HG03565 (cell line): ENCODE data around the gene KLHL29.
A peak's percentile ranks its signal among the peaks of the same experiment; 100 is the strongest.
"Not testable (repeated sequence)": the region's sequence is repeated elsewhere in the genome, so short reads cannot be mapped to it uniquely, and the experiment has no call there.

Source experiments
- ATAC-seq: cut with Tn5 transposase; IDR thresholded peaks from one replicate; pipeline ENCODE4 v1.9.1; 2021; ENCODE audit warnings: mild to moderate bottlenecking, moderate library complexity; ENCODE audit not compliant: unreplicated experiment

Gene KLHL29

GRCh38 chr2:23384551-23385343 is at the start of gene KLHL29:
KLHL29 (plus strand) TSS chr2:23385179; CDS start chr2:23562197, 177,018 bp downstream.
- peak; percentile 56 for ATAC-seq

DNA sequence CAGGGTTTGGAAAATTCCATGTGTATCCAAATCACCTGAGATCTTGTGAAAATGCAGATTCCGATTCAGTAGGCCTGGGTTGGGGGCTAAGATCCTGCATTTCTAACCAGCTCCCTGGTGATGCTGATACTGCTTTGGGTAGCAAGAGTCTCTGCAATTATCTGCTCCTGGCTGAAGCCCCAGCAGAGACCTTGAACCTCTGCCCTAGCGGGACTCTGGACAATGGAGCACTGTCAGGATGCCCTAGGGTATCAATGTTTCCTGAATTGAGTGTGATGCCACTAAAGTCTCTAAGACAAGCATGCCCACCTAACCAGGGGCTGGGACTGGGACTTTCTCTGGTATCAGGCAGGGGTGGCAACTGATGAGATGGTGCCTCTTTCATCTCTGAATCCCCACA is 49.4 kb upstream of the KLHL29 start:
- no peak for ATAC-seq

- ATAC-seq: no peak
Measured at GRCh38 chr2:23342075-23342474, 42.9 kb upstream of the KLHL29 start.

GRCh38 chr2:23346029-23346428 is 39.0 kb upstream of the KLHL29 start:
- no peak for ATAC-seq

DNA sequence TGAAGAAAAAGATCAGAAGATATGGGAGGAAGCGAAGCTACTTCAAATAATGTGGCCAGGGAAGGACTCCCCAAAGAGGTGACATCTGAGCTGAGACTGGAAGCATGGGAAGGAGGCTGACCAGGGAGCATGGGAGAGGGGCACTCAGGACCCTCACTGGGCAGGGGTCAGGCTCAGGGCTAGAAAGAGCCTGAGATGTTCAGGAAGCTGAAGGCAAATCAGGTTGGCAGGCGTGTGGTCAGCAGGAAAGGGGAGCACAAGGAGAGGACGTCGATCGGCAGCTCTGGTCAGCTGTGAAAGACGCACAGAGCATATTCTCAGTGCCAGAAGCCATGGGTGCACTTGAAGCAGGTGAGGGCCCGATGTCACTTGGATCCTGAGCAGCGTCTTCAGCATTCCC is 38.2 kb upstream of the KLHL29 start:
- ATAC-seq: no peak

DNA sequence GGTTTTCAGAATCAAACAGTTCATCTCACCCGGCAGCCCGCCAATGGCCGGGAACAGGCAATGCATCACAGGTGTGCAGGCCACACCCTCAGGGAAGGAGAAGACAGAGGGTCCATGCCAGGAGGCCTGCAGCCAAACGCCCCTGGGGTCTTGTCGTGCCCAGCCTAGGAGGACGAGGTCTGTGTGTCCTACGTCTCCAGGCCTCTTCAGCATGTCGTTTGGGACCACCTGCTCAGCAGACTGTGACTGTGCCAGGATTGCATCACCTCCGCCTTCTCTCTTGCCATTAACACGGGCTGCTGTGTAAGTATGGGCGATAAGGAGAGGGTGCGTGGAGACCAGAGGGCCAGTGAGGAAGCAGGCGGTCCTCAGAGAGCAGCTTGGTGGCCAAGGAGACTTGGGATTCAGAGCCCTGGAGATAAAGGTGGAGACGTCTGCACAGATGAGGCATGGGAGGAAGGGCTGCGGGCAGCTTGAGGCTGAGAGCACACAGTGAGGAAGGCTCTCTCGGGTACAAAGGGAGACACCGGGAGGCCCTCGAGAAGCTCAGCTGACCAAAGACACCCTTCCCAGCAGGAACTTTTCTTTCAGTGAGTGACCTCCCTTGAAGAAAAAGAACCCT is 37.4 kb upstream of the KLHL29 start:
- ATAC-seq: no peak

GRCh38 chr2:23348093-23348481 is 36.9 kb upstream of the KLHL29 start:
- ATAC-seq: not testable (repeated sequence)

GRCh38 chr2:23349508-23349907 is 35.5 kb upstream of the KLHL29 start:
- ATAC-seq: no peak

- ATAC-seq: no peak
Measured at GRCh38 chr2:23350041-23350791, 34.8 kb upstream of the KLHL29 start.

DNA sequence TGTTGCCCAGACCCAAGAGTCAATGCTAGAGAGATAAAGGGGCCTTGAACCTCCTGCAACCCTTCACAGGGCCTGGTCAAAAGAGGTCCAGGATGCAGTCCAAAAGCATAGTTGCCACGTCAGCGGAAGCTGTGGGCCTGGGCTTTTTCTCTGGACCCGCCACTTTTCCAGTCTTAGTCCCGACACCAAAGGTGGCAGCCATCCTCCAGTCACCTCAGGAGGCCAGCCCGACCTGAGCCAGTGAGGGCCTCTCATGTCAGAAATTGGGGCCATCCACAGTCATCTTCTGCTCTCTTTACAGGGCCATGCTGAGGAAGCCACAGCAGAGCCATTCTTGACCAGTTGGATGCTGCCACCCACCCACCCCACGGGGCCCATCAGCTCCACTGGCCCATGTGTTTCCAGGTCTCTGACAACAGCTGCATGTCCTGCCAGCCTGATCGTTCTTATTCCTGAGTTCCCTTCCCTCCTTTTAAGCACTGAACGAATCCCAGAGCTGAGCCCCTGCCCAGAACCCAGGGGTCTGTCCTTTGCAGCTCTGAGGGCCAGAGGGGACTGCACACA is 34.1 kb upstream of the KLHL29 start:
- no peak for ATAC-seq

- ATAC-seq: peak; percentile 89
Measured at GRCh38 chr2:23351388-23352141, 33.4 kb upstream of the KLHL29 start.

- peak; percentile 57 for ATAC-seq
Measured at GRCh38 chr2:23354554-23354953, 30.4 kb upstream of the KLHL29 start.

- ATAC-seq: no peak
Measured at GRCh38 chr2:23355001-23355400, 30.0 kb upstream of the KLHL29 start.

DNA sequence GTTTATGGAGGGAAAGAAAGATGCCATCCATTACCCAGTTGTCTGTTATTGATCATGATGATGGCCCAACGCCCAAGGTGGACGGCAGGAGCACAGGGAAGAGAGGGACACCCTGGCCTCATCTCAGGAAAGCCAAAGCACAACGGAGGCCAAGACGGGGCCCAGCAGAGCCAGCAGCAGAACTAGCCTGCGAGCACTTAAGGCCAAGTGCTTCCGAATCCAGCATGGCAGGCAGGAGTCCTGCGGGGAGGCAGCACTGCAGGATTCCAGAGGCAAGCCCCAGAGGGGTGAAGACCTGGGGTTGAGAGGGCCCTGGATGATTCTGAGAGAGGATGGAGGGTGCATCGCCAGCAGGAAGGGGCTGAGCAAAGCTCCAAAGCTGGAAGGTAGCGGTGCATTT is 28.3 kb upstream of the KLHL29 start:
- no peak for ATAC-seq

- ATAC-seq: no peak
Measured at GRCh38 chr2:23359631-23360567, 25.1 kb upstream of the KLHL29 start.

DNA sequence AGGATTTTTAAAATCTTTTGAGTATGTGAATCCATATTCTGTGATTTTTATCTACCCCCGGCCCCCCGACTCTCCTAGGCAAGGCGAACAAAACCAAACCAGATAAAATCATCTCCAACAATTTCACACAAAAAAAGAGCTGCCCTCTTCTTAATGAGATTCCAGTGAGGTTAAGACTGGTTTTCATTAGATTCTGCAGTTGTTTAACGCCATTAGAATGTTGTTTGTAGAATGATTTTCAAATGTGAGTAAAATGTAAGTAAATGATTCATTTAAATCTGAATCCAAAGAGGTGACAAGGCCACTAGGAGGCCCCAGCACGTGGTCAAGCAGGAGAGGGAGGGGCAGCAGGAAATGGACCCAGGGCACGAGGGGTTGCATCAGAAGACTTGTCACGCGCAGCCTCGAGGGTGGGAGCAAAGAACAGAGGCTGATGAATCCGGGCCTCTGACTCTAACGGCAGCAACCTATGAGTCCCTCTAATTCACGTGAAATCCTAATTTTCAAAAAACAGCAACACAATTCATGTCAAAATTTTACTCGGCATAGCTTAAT is 24.3 kb upstream of the KLHL29 start:
- no peak for ATAC-seq

DNA sequence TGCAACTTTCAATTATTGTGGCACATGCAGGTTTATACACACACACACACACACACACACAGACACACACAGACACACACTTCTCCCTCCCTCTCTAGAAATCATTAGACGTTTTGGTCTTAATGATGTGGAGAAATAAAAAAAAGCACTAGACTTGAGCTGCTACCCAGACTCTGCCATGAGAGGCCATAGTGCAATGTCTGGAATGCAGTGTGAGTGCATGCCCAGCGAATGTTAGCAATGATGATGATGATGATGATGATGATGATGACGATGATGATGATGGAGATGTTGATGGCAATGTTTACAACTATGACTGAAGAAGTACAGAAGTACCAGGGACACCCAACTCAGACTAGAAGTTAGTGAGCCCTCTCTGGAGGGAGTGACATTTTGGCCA is 23.8 kb upstream of the KLHL29 start:
- ATAC-seq: no peak

GRCh38 chr2:23363268-23363667 is 21.7 kb upstream of the KLHL29 start:
- no peak for ATAC-seq

- no peak for ATAC-seq
Measured at GRCh38 chr2:23363831-23364230, 21.1 kb upstream of the KLHL29 start.
